GM18517 (cell line): ENCODE measurements around the gene ADAM33.

Experiments used
- ATAC-seq: cut with Tn5 transposase; IDR thresholded peaks from one replicate; pipeline ENCODE4 v1.9.1; 2021; ENCODE audit warnings: mild to moderate bottlenecking, moderate library complexity; ENCODE audit not compliant: unreplicated experiment

ADAM33 gene

GRCh38 chr20:3691306-3691705 is 9.5 kb upstream of the ADAM33 start:
- no peak for ATAC-seq

GRCh38 chr20:3690413-3690812 is 8.6 kb upstream of the ADAM33 start:
- ATAC-seq = no peak

- no peak for ATAC-seq
These were observed 8.2 kb upstream of the ADAM33 start for GRCh38 chr20:3689978-3690377.

- ATAC-seq = no peak
These were observed 5.8 kb upstream of the ADAM33 start for GRCh38 chr20:3687655-3688054.

GRCh38 chr20:3686867-3687321 is 5.1 kb upstream of the ADAM33 start:
- ATAC-seq = no peak

GRCh38 chr20:3686421-3686820 is 4.6 kb upstream of the ADAM33 start:
- no peak for ATAC-seq

- no peak for ATAC-seq
These were observed 3.5 kb upstream of the ADAM33 start for GRCh38 chr20:3685341-3685740.

- ATAC-seq = no peak
These were observed 369 bp downstream of the ADAM33 start for GRCh38 chr20:3681352-3681930.

- no peak for ATAC-seq
These were observed 984 bp downstream of the ADAM33 start for GRCh38 chr20:3680701-3681351.

GRCh38 chr20:3679749-3680700 is 1.8 kb downstream of the ADAM33 start:
- no peak for ATAC-seq

- no peak for ATAC-seq
These were observed 2.7 kb downstream of the ADAM33 start for GRCh38 chr20:3678856-3679720.

- no peak for ATAC-seq
These were observed 3.6 kb downstream of the ADAM33 start for GRCh38 chr20:3678198-3678597.

GRCh38 chr20:3677733-3678132 is 4.1 kb downstream of the ADAM33 start:
- no peak for ATAC-seq

- no peak for ATAC-seq
These were observed 6.6 kb downstream of the ADAM33 start for GRCh38 chr20:3674995-3675900.

GRCh38 chr20:3674447-3674846 is 7.4 kb downstream of the ADAM33 start:
- ATAC-seq = no peak

- ATAC-seq = no peak
These were observed 8.4 kb downstream of the ADAM33 start for GRCh38 chr20:3673221-3674070.

- no peak for ATAC-seq
These were observed 9.2 kb downstream of the ADAM33 start for GRCh38 chr20:3672547-3673171.

- ATAC-seq = no peak
These were observed 9.7 kb downstream of the ADAM33 start for GRCh38 chr20:3671986-3672546.
